ENCODE measurements around the gene EPHB1. TPM values are rescaled to one million over a fixed set of nuclear protein-coding genes. Genes with fewer than 3 reads are reported as not detected.

The EPHB1 gene
- total RNA-seq, 1 experiment from 2014 or later, result 0.86 TPM

GRCh38 chr3:134838599-134838998 lies 43.5 kb downstream of the EPHB1 start:
- POLR2A ChIA-PET, result no interaction called here
- H3K4me3 ChIP-seq (replicated peaks in 1 of 2; ENCODE audit: low read depth in 1 of 2, low read length in 2 of 2), result no peak overlapping the region
- no peak overlapping the region for H3K4me2 ChIP-seq (ENCODE audit: low read length)
- no peaks in the 10 kb centered on the region for H3K4me1 ChIP-seq (ENCODE audit: control insufficient read depth in 1 of 2, insufficient read depth in 2 of 2, low read length in 2 of 2)
- intact Hi-C loops (cut with micrococcal nuclease), result no loop called here
- peak; percentile 26; the same call in 1 of the 2 replicates for TF ChIP-seq RAD21 (IDR thresholded peaks at IDR 0.05; ENCODE audit: low read depth)
- TF ChIP-seq CTCF (IDR thresholded peaks at IDR 0.05 in 2 of 3, conservative IDR thresholded peaks at IDR 0.05 in 1 of 3; ENCODE audit: borderline replicate concordance in 1 of 3, insufficient read depth in 1 of 3, low read depth in 2 of 3, low read length in 2 of 3), result peak; percentile 16 to 60 (median 43); a peak in 4 of 6 replicates
- no peak for TF ChIP-seq REST (IDR thresholded peaks at IDR 0.05; ENCODE audit: low read depth)
- RAD21 ChIA-PET (ENCODE audit: low non-redundant PET in 1 of 2, low total read pairs in 2 of 2, uncharacterized antibody in 2 of 2, unreplicated experiment in 2 of 2), result no interaction called here
- ATAC-seq (no peak), DNase-seq (ENCODE audit: low read depth, low spot score) (no peak)
- no peak overlapping the region for H3K27ac ChIP-seq (ENCODE audit: low read depth, low read length)
- H3K9me3 ChIP-seq (ENCODE audit: control insufficient read depth in 1 of 2, insufficient read depth in 1 of 2, low read depth in 1 of 2, low read length in 2 of 2), result no peaks in the 10 kb centered on the region
- BruUV-seq (replicated peaks), result no TSS peak
- peaks cover 9% of the 10 kb centered on the region; the same call in 1 of the 2 replicates for H3K27me3 ChIP-seq (ENCODE audit: insufficient read depth, low read length)
- H2AFZ ChIP-seq (ENCODE audit: low read depth, low read length, poor library complexity, severe bottlenecking), result no peak overlapping the region
- CTCF ChIA-PET, result interaction anchor here (1.1 to 1.7 kb wide), 2 partner anchors 9 to 44 kb away, joined by 4 to 9 read pairs; partner anchors contain the start of gene EPHB1
- H3K9ac ChIP-seq (ENCODE audit: low read length), result no peak overlapping the region
- H3K79me2 ChIP-seq (ENCODE audit: insufficient read depth, low read length), result no peaks in the 10 kb centered on the region
- H3K9me2 ChIP-seq (ENCODE audit: insufficient read depth), result no peaks in the 10 kb centered on the region
- no peaks in the 10 kb centered on the region for H4K20me1 ChIP-seq (ENCODE audit: insufficient read depth)
- no peaks in the 10 kb centered on the region for H3K36me3 ChIP-seq (ENCODE audit: control insufficient read depth in 1 of 2, insufficient read depth in 2 of 2, low read length in 2 of 2)

Measured in HCT116 (cell line).